Smooth muscle cell (in vitro differentiated cells): ENCODE measurements around the gene C3AR1. TPM values are rescaled to one million over a fixed set of nuclear protein-coding genes. Genes with fewer than 3 reads are reported as not detected.
"Not testable (repeated sequence)": the region's sequence is repeated elsewhere in the genome, so short reads cannot be mapped to it uniquely, and the experiment has no call there.

Experiments used
- DNase-seq: peaks from one replicate; lab custom pipeline; 2025; ENCODE audit not compliant: unreplicated experiment; lab: John Stamatoyannopoulos, UW
- H2AFZ ChIP-seq: fragments of 200-600 bp; sonication (generic); 2 replicates; pipeline ENCODE4 v1.6.0; 2016; ENCODE audit warnings: antibody characterized with exemption, low read depth, mild to moderate bottlenecking
- H3F3A ChIP-seq: fragments of 200-600 bp; sonication (generic); 2 replicates; pipeline ENCODE4 v1.6.0; 2017; ENCODE audit warnings: antibody characterized with exemption, low read depth
- H3K27ac ChIP-seq: fragments of 200-600 bp; sonication (generic); 2 replicates; pipeline ENCODE4 v1.5.1; 2016; ENCODE audit warnings: low read depth, mild to moderate bottlenecking
- H3K27me3 ChIP-seq: fragments of 200-600 bp; sonication (generic); 2 replicates; pipeline ENCODE4 v1.6.1; 2016; ENCODE audit warnings: low read depth, mild to moderate bottlenecking
- H3K36me3 ChIP-seq: fragments of 200-600 bp; sonication (generic); 2 replicates; pipeline ENCODE4 v1.5.1; 2016; ENCODE audit warnings: low read depth
- H3K4me1 ChIP-seq: fragments of 200-600 bp; sonication (generic); 2 replicates; pipeline ENCODE4 v1.5.1; 2016; ENCODE audit warnings: low read depth
- H3K4me2 ChIP-seq: fragments of 200-600 bp; sonication (generic); 2 replicates; pipeline ENCODE4 v1.6.0; 2016; ENCODE audit warnings: mild to moderate bottlenecking
- H3K4me3 ChIP-seq: fragments of 200-600 bp; sonication (generic); 2 replicates; pipeline ENCODE4 v1.5.1; 2016; ENCODE audit warnings: mild to moderate bottlenecking
- H3K79me2 ChIP-seq: fragments of 200-600 bp; sonication (generic); 2 replicates; pipeline ENCODE4 v1.6.0; 2016; ENCODE audit warnings: low read depth, mild to moderate bottlenecking
- H3K9ac ChIP-seq: fragments of 200-600 bp; sonication (generic); 2 replicates; pipeline ENCODE4 v1.6.0; 2016; ENCODE audit warnings: low read depth
- H3K9me3 ChIP-seq: fragments of 200-600 bp; sonication (generic); replicated peaks from 2 replicates; pipeline ENCODE4 v1.5.1; 2016; ENCODE audit warnings: low read depth
- H4K20me1 ChIP-seq: fragments of 200-600 bp; sonication (generic); 2 replicates; pipeline ENCODE4 v1.6.0; 2016; ENCODE audit warnings: low read depth
- WGBS: methylation state at CpG from one replicate; pipeline ENCODE4 v1.1.7; 2016; ENCODE audit warnings: low lambda C conversion rate; 5-methylcytosine and 5-hydroxymethylcytosine counted together
- polyA plus RNA-seq: library from polyadenylated mRNA; unstranded; fragments of >200 nt; fragmentation: Nextera tagmentation; extraction: Ambion mirVana; gene quantifications from 2 replicates; pipeline ENCODE4 v1.2.1, GENCODE V29; 2016
- total RNA-seq: library from RNA; depleted of rRNA; stranded (reverse); fragments of >200 nt; gene quantifications from 2 replicates; pipeline ENCODE4 v1.2.3, GENCODE V29; 2014
- TF ChIP-seq, protein P1 (sequence below): fragments of 200-600 bp; sonication (generic); IDR thresholded peaks from 2 replicates; pipeline ENCODE4 v1.5.1; 2017; ENCODE audit warnings: borderline replicate concordance, mild to moderate bottlenecking, antibody characterized with exemption; ENCODE audit not compliant: insufficient read depth, poor library complexity, severe bottlenecking

The C3AR1 gene
- total RNA-seq = 2.1 and 3.0 TPM in 2 replicates
- 2.6 and 3.2 TPM in 2 replicates for polyA plus RNA-seq

DNA sequence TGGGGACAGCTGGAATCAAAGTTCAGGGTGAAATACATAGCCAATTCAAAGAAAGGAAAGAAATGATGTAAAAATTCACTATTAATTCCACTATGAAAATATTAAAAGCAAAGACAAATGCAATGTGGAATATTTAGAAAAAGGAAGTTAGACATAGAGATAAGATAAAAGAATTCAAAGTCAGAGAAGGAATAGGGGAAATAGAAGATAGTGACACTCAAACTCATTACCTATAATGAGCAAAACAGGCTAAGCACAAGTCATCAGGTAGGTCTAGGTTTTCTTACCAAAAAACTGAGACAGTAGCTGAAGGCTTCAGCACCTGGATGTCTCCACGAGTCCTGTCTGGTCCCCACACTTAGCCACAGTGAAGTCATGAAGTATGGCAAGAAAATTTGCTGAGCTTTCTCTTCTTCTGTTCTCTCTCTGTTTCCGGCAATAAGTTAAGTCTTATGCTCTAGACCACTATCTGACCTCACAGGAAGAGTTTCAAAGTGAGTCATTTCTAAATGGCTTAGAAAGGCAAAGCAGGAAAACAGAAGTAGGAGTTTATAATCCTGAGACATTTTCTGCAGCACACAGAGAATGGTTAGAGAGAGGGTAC lies at the start of gene C3AR1:
Gene C3AR1, minus strand, starts transcription at position 369 of the 604 bp plus-strand sequence. CDS start 6,174 bp downstream, outside the sequence.
- H3K79me2 ChIP-seq = no peaks in the 10 kb centered on the region
- peaks cover 4% of the 10 kb centered on the region for H3K4me1 ChIP-seq
- H3F3A ChIP-seq = no peaks in the 10 kb centered on the region
- peak within 1 kb of the TSS; percentile 19 for H3K9ac ChIP-seq
- no peak within 1 kb of the TSS for H3K4me3 ChIP-seq
- DNase-seq = no peak
- peak within 1 kb of the TSS; percentile 81 for H3K27ac ChIP-seq
- H3K36me3 ChIP-seq = no peaks in the 10 kb centered on the region
- H4K20me1 ChIP-seq = no peaks in the 10 kb centered on the region
- 3% methylated on average over 2 of the region's 2 CpGs for WGBS
- peak within 1 kb of the TSS; percentile 71 for H3K4me2 ChIP-seq
- H2AFZ ChIP-seq = peak within 1 kb of the TSS; percentile 13
- TF ChIP-seq, protein P1, sequence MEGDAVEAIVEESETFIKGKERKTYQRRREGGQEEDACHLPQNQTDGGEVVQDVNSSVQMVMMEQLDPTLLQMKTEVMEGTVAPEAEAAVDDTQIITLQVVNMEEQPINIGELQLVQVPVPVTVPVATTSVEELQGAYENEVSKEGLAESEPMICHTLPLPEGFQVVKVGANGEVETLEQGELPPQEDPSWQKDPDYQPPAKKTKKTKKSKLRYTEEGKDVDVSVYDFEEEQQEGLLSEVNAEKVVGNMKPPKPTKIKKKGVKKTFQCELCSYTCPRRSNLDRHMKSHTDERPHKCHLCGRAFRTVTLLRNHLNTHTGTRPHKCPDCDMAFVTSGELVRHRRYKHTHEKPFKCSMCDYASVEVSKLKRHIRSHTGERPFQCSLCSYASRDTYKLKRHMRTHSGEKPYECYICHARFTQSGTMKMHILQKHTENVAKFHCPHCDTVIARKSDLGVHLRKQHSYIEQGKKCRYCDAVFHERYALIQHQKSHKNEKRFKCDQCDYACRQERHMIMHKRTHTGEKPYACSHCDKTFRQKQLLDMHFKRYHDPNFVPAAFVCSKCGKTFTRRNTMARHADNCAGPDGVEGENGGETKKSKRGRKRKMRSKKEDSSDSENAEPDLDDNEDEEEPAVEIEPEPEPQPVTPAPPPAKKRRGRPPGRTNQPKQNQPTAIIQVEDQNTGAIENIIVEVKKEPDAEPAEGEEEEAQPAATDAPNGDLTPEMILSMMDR = no peak
- no peaks in the 10 kb centered on the region for H3K27me3 ChIP-seq
- H3K9me3 ChIP-seq = no peaks in the 10 kb centered on the region

DNA sequence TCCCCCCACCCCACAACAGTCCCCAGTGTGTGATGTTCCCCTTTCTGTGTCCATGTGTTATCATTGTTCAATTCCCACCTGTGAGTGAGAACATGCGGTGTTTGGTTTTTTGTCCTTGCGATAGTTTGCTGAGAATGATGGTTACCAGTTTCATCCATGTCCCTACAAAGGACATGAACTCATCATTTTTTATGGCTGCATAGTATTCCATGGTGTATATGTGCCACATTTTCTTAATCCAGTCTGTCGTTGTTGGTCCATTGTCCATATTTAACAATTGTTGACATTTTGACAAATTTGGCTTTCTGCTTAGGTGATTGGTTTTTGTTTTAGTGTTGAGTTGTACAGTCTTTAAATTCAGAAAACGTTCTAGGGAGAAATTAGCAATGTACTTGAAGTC lies 47.0 kb upstream of the C3AR1 start:
- H3K4me1 ChIP-seq, DNase-seq, H4K20me1 ChIP-seq, H3K4me2 ChIP-seq, H3K9ac ChIP-seq, H3K27me3 ChIP-seq, H3F3A ChIP-seq, H3K36me3 ChIP-seq, H3K79me2 ChIP-seq, H3K4me3 ChIP-seq, H2AFZ ChIP-seq, H3K9me3 ChIP-seq, H3K27ac ChIP-seq: not testable (repeated sequence)
- WGBS = 95% methylated on average over 4 of the region's 4 CpGs

DNA sequence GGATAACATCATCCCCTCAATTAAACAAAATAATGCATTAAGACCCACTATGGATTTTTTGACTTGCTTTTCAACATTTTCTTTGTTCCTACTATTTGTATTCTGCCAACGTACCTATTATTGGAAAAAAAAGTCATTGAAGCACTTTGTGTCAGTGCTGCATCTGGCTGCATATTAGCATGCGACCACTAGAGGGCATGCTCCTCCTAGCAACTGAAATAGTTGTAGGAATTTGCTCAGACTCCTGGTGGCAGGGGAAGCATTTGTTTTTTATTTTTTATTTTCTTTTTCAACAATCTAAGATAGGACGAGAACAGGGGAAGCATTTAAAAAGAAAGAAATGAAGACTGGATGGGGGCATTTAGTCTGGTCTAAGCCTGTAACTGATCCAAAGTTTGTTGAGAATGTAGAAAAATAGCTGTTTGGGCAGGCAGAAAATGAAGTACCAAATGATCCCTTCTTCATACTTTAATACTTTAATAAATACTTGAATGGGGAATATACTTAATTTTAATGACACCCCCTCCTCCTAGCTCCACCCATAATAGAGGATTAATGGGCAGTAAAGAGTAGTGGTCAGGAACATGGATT lies 42.7 kb upstream of the C3AR1 start:
- Histone ChIP-seq H3K9me3 (peaks cover 4% of the 10 kb centered on the region), H3K4me1 (no peaks in the 10 kb centered on the region), H3K79me2 (no peaks in the 10 kb centered on the region), H3K36me3 (peaks cover 4% of the 10 kb centered on the region), H3K4me3 (no peak overlapping the region), H3K27me3 (no peaks in the 10 kb centered on the region), H3K4me2 (peak overlapping the region; percentile 34), H3K27ac (no peak overlapping the region), H4K20me1 (no peaks in the 10 kb centered on the region), H3F3A (no peaks in the 10 kb centered on the region), H2AFZ (peak overlapping the region; percentile 76), H3K9ac (no peak overlapping the region)
- DNase-seq = peak; percentile 16
- TF ChIP-seq, protein P1 = peak; percentile 100
- 16% methylated on average over 3 of the region's 3 CpGs for WGBS

DNA sequence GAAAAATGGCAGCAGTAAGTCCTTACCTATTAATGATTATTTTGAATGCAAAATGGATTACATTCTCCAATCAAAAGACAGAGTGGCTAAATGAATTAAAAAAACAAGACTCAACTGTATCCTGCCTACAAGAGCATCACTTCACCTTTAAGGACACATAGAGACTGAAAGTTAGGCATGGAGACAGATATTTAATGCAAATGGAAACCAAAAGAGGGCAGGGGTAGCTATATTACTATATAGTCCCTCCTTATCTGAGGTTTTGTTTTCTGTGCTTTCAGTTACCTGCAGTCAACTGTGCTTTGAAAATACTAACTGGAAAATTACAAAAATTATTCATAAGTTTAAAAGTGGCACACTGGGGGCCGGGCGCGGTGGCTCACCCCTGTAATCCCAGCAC lies 33.1 kb upstream of the C3AR1 start:
- no peaks in the 10 kb centered on the region for H3K79me2 ChIP-seq
- no peak overlapping the region for H2AFZ ChIP-seq
- no peaks in the 10 kb centered on the region for H3K4me1 ChIP-seq
- H3K9me3 ChIP-seq = no peaks in the 10 kb centered on the region
- H3K36me3 ChIP-seq = peaks cover 8% of the 10 kb centered on the region
- H3K9ac ChIP-seq = no peak overlapping the region
- no peaks in the 10 kb centered on the region for H3K27me3 ChIP-seq
- no peaks in the 10 kb centered on the region for H4K20me1 ChIP-seq
- DNase-seq = no peak
- WGBS = 100% methylated on average over 3 of the region's 3 CpGs
- TF ChIP-seq, protein P1 = no peak
- H3F3A ChIP-seq = no peaks in the 10 kb centered on the region
- H3K4me2 ChIP-seq = no peak overlapping the region
- no peak overlapping the region for H3K27ac ChIP-seq
- no peak overlapping the region for H3K4me3 ChIP-seq
